GM13977 (cell line): ENCODE data around the gene UGT2B17.
"Not testable (repeated sequence)": the region's sequence is repeated elsewhere in the genome, so short reads cannot be mapped to it uniquely, and the experiment has no call there.

Experiments used
- DNase-seq: peaks from one replicate; pipeline ENCODE4 v3.0.0; 2012; ENCODE audit warnings: low spot score
- CTCF ChIP-seq: IDR thresholded peaks from 2 replicates; pipeline ENCODE4 v1.5.1; 2012; ENCODE audit warnings: mild to moderate bottlenecking, control low read depth; ENCODE audit not compliant: insufficient read depth; ENCODE audit errors: extremely low read depth, missing control alignments
- in situ Hi-C: fragments of 300-500 bp; cut with MboI; formaldehyde crosslinking; loops from one replicate; pipeline ENCODE4 v1.12.0; 2022; ENCODE audit warnings: low sequenced_read_pairs, low pct_unique_long_range_greater_than_20kb, mixed read lengths, inconsistent platforms; ENCODE audit not compliant: unreplicated experiment

UGT2B17 gene

GRCh38 chr4:68582339-68582717 is 6.2 kb upstream of the UGT2B17 start:
- in situ Hi-C loops = no loop called here
- no peak for DNase-seq
- no peak for TF ChIP-seq CTCF

- TF ChIP-seq CTCF = no peak
- in situ Hi-C loops = no loop called here
- DNase-seq = no peak
Measured at GRCh38 chr4:68581383-68582338, 5.5 kb upstream of the UGT2B17 start.

- in situ Hi-C loops = no loop called here
- TF ChIP-seq CTCF = peak; percentile 31
- DNase-seq = no peak
Measured at GRCh38 chr4:68577590-68577989, 1.5 kb upstream of the UGT2B17 start.

GRCh38 chr4:68575636-68576035 is 486 bp downstream of the UGT2B17 start:
- in situ Hi-C loops, DNase-seq: not testable (repeated sequence)

- no peak for TF ChIP-seq CTCF
- DNase-seq = no peak
- in situ Hi-C loops = no loop called here
Measured at GRCh38 chr4:68575081-68575480, 1.0 kb downstream of the UGT2B17 start.

GRCh38 chr4:68572653-68573170 is 3.4 kb downstream of the UGT2B17 start:
- no peak for TF ChIP-seq CTCF
- DNase-seq = no peak
- in situ Hi-C loops = no loop called here

- no peak for DNase-seq
- TF ChIP-seq CTCF = no peak
- in situ Hi-C loops = no loop called here
Measured at GRCh38 chr4:68570122-68570507, 6.0 kb downstream of the UGT2B17 start.
